Measurements from ENCODE around the gene GNA12. TPM values are rescaled to one million over a fixed set of nuclear protein-coding genes. Genes with fewer than 3 reads are reported as not detected.
A peak's percentile ranks its signal among the peaks of the same experiment; 100 is the strongest.

Gene GNA12
- total and polyA plus RNA-seq, 2 experiments from 2014 or later = 11.2 to 13.8 TPM

- Histone ChIP-seq H3F3A (ENCODE audit: insufficient read depth) (peaks cover 25% of the 10 kb centered on the region), H3K4me3 (no peak overlapping the region), H3K9ac (no peak overlapping the region), H3K4me1 (ENCODE audit: insufficient read depth) (peaks cover 49% of the 10 kb centered on the region), H3K27ac (peak overlapping the region; percentile 71; the same call in 1 of the 2 replicates), H3K9me3 (ENCODE audit: low read depth) (no peaks in the 10 kb centered on the region), H3K4me2 (ENCODE audit: unreplicated experiment) (no peak overlapping the region), H3K27me3 (replicated peaks; ENCODE audit: insufficient read depth) (no peaks in the 10 kb centered on the region), H4K20me1 (ENCODE audit: insufficient read depth) (no peaks in the 10 kb centered on the region), H2AFZ (no peak overlapping the region), H3K79me2 (ENCODE audit: insufficient read depth) (peaks cover 45% of the 10 kb centered on the region), H3K9me2 (ENCODE audit: insufficient read depth) (no peaks in the 10 kb centered on the region), H3K36me3 (ENCODE audit: low read depth) (no peaks in the 10 kb centered on the region)
- in situ Hi-C loops (cut with MboI) = no loop called here
- no peak for TF ChIP-seq EZH2 (IDR thresholded peaks at IDR 0.05; ENCODE audit: insufficient read depth, poor library complexity, severe bottlenecking)
- no peak for TF ChIP-seq EZH2phosphoT487 (IDR thresholded peaks at IDR 0.05; ENCODE audit: insufficient read depth, low read depth)
- 96 to 98% methylated on average over 29 of the region's 29 CpGs for WGBS, 2 experiments (ENCODE audit: low coverage in 1 of 2, low lambda C conversion rate in 2 of 2, missing lambda C conversion rate in 2 of 2)
- DNase-seq = no peak
These were observed 82.2 kb downstream of the GNA12 start for GRCh38 chr7:2761801-2762497.

DNA sequence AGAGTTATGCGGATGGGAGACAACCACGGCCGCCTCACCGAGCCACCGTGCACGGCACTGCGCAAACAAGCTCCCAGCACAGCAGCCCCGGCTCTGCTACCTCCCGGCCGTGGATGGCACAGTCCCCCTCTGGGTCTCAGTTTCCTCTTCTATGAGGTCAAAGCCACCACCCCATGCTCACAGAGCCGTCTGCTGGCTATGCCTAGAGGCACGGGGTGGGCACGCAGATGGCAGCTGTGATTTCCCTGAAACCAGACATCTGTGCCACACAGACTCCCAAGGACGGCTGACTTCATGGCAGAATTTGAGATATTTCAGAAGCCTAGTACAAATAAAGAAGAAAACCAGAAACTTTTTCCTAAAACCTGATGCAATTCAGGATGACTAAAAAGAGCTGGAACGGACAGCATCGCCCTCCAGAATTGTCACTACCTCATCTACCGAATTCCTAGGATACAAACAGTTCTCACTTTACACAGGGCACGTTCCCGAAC is 82.9 kb downstream of the GNA12 start:
- Histone ChIP-seq H3K9me3 (ENCODE audit: low read depth) (no peaks in the 10 kb centered on the region), H3K4me1 (ENCODE audit: insufficient read depth) (peaks cover 56% of the 10 kb centered on the region), H2AFZ (no peak overlapping the region), H3K79me2 (ENCODE audit: insufficient read depth) (peaks cover 38% of the 10 kb centered on the region), H3K9ac (peak overlapping the region; percentile 49), H3K27me3 (replicated peaks; ENCODE audit: insufficient read depth) (no peaks in the 10 kb centered on the region), H3K27ac (peak overlapping the region; percentile 71), H3K4me2 (ENCODE audit: unreplicated experiment) (no peak overlapping the region), H3F3A (ENCODE audit: insufficient read depth) (peaks cover 32% of the 10 kb centered on the region), H3K36me3 (ENCODE audit: low read depth) (no peaks in the 10 kb centered on the region), H4K20me1 (ENCODE audit: insufficient read depth) (no peaks in the 10 kb centered on the region), H3K4me3 (no peak overlapping the region), H3K9me2 (ENCODE audit: insufficient read depth) (no peaks in the 10 kb centered on the region)
- no peak for TF ChIP-seq EZH2phosphoT487 (IDR thresholded peaks at IDR 0.05; ENCODE audit: insufficient read depth, low read depth)
- no peak for TF ChIP-seq EZH2 (IDR thresholded peaks at IDR 0.05; ENCODE audit: insufficient read depth, poor library complexity, severe bottlenecking)
- peak; percentile 64 for DNase-seq
- in situ Hi-C loops (cut with MboI) = no loop called here
- 60 to 65% methylated on average over 17 to 19 of the region's 19 CpGs for WGBS, 2 experiments (ENCODE audit: low coverage in 1 of 2, low lambda C conversion rate in 2 of 2, missing lambda C conversion rate in 2 of 2)

DNA sequence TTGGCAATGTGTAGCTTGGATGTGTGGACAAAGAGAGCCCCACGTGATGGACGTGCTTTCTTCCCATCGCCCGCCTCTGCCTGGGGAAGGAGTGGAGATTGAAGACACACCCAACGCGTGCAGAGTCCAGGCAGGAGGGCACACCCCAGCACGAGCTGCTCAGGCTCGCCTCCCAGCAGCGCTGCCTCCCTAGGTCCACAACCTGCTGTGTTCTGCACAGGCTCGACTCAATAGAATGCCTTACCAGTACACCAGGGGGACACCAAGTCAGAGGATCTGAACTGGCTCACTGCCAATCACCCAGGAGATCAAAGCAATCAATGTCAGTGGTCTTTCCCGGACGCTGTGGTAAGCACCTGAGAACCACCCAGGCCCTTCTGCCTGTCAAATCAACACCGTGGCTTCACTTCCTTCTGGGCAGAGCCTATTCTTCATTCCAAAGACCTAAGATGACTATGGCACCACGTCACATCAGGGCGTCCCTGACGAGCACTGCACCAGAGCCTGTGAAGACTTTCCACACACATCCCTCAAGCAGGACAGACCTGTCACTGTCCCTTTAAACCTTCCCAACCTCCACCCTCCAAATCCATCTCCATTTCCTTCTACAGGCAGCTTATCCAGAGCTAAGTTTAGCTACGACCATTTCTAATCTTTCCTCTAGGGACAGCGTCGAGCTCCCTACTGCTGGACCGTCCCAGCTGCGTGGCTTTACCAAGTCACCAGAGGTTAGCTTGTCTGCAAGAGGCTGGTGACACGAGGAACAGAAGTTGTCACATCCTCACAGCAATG is 83.8 kb downstream of the GNA12 start:
- Histone ChIP-seq H3K4me2 (ENCODE audit: unreplicated experiment) (peak overlapping the region; percentile 39), H3K9ac (peak overlapping the region; percentile 49; the same call in 1 of the 2 replicates), H3K4me1 (ENCODE audit: insufficient read depth) (peaks cover 56% of the 10 kb centered on the region), H3K9me2 (ENCODE audit: insufficient read depth) (no peaks in the 10 kb centered on the region), H3K36me3 (ENCODE audit: low read depth) (no peaks in the 10 kb centered on the region), H4K20me1 (ENCODE audit: insufficient read depth) (no peaks in the 10 kb centered on the region), H2AFZ (no peak overlapping the region), H3F3A (ENCODE audit: insufficient read depth) (peaks cover 41% of the 10 kb centered on the region), H3K4me3 (no peak overlapping the region), H3K9me3 (ENCODE audit: low read depth) (no peaks in the 10 kb centered on the region), H3K27ac (peak overlapping the region; percentile 71), H3K27me3 (replicated peaks; ENCODE audit: insufficient read depth) (no peaks in the 10 kb centered on the region), H3K79me2 (ENCODE audit: insufficient read depth) (peaks cover 39% of the 10 kb centered on the region)
- 13 to 23% methylated on average over 22 of the region's 22 CpGs for WGBS, 2 experiments (ENCODE audit: low coverage in 1 of 2, low lambda C conversion rate in 2 of 2, missing lambda C conversion rate in 2 of 2)
- TF ChIP-seq EZH2phosphoT487 (IDR thresholded peaks at IDR 0.05; ENCODE audit: insufficient read depth, low read depth) = no peak
- no peak for TF ChIP-seq EZH2 (IDR thresholded peaks at IDR 0.05; ENCODE audit: insufficient read depth, poor library complexity, severe bottlenecking)
- DNase-seq = peak; percentile 76
- in situ Hi-C loops (cut with MboI) = no loop called here

GRCh38 chr7:2759736-2760097 is 84.4 kb downstream of the GNA12 start:
- WGBS, 2 experiments (ENCODE audit: low coverage in 1 of 2, low lambda C conversion rate in 2 of 2, missing lambda C conversion rate in 2 of 2) = 35 to 36% methylated on average over 8 of the region's 8 CpGs
- Histone ChIP-seq H4K20me1 (ENCODE audit: insufficient read depth) (no peaks in the 10 kb centered on the region), H2AFZ (no peak overlapping the region), H3K79me2 (ENCODE audit: insufficient read depth) (peaks cover 44% of the 10 kb centered on the region), H3K27ac (peak overlapping the region; percentile 71), H3K9me2 (ENCODE audit: insufficient read depth) (no peaks in the 10 kb centered on the region), H3K9me3 (ENCODE audit: low read depth) (no peaks in the 10 kb centered on the region), H3F3A (ENCODE audit: insufficient read depth) (peaks cover 47% of the 10 kb centered on the region), H3K9ac (no peak overlapping the region), H3K4me3 (no peak overlapping the region), H3K4me1 (ENCODE audit: insufficient read depth) (peaks cover 56% of the 10 kb centered on the region), H3K4me2 (ENCODE audit: unreplicated experiment) (peak overlapping the region; percentile 39), H3K36me3 (ENCODE audit: low read depth) (no peaks in the 10 kb centered on the region), H3K27me3 (replicated peaks; ENCODE audit: insufficient read depth) (no peaks in the 10 kb centered on the region)
- in situ Hi-C loops (cut with MboI) = no loop called here
- TF ChIP-seq EZH2 (IDR thresholded peaks at IDR 0.05; ENCODE audit: insufficient read depth, poor library complexity, severe bottlenecking) (no peak), EZH2phosphoT487 (IDR thresholded peaks at IDR 0.05; ENCODE audit: insufficient read depth, low read depth) (no peak)
- no peak for DNase-seq

Measured in GM23248 (cell line).